ENCODE measurements around the gene TGFB2. TPM values are rescaled to one million over a fixed set of nuclear protein-coding genes. Genes with fewer than 3 reads are reported as not detected.

TGFB2 gene
- total RNA-seq, 2 experiments from 2014 or later, result 0.11 TPM

- Mint-ChIP-seq H3K4me3 (no peak overlapping the region), H3K36me3 (ENCODE audit: low read depth) (no peaks in the 10 kb centered on the region), H3K9me3 (no peaks in the 10 kb centered on the region), H3K27me3 (no peaks in the 10 kb centered on the region), H3K27ac (no peak overlapping the region), H3K4me1 (ENCODE audit: low read depth) (no peaks in the 10 kb centered on the region)
- ATAC-seq (ENCODE audit: poor library complexity), result no peak
- intact Hi-C loops (cut with DNase I, micrococcal nuclease), result no loop called here
- no peaks in the 10 kb centered on the region for H3K4me1 ChIP-seq (ENCODE audit: insufficient read depth, low read length)
- peak in 1 of 14 experiments; percentile 2 for DNase-seq
- CTCF ChIA-PET, result no interaction called here
- no peak overlapping the region for H3K4me3 ChIP-seq (ENCODE audit: low read length)
- POLR2A ChIA-PET, result no interaction called here
- H3K36me3 ChIP-seq (ENCODE audit: insufficient read depth, low read length), result no peaks in the 10 kb centered on the region
- TF ChIP-seq, protein P1, sequence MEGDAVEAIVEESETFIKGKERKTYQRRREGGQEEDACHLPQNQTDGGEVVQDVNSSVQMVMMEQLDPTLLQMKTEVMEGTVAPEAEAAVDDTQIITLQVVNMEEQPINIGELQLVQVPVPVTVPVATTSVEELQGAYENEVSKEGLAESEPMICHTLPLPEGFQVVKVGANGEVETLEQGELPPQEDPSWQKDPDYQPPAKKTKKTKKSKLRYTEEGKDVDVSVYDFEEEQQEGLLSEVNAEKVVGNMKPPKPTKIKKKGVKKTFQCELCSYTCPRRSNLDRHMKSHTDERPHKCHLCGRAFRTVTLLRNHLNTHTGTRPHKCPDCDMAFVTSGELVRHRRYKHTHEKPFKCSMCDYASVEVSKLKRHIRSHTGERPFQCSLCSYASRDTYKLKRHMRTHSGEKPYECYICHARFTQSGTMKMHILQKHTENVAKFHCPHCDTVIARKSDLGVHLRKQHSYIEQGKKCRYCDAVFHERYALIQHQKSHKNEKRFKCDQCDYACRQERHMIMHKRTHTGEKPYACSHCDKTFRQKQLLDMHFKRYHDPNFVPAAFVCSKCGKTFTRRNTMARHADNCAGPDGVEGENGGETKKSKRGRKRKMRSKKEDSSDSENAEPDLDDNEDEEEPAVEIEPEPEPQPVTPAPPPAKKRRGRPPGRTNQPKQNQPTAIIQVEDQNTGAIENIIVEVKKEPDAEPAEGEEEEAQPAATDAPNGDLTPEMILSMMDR (IDR thresholded peaks at IDR 0.05), result no peak
- no peak overlapping the region for H3K27ac ChIP-seq (ENCODE audit: low read depth in 1 of 2, low read length in 2 of 2)
- no peaks in the 10 kb centered on the region for H3K27me3 ChIP-seq (ENCODE audit: control insufficient read depth in 1 of 2, insufficient read depth in 2 of 2, low read length in 2 of 2)
- H3K9me3 ChIP-seq (ENCODE audit: control insufficient read depth in 1 of 2, insufficient read depth in 1 of 2, low read length in 2 of 2), result no peaks in the 10 kb centered on the region
Observed at GRCh38 chr1:218459878-218460711, 115.0 kb downstream of the TGFB2 start.

GRCh38 chr1:218461351-218461750 lies 116.2 kb downstream of the TGFB2 start:
- Mint-ChIP-seq H3K27ac (no peak overlapping the region), H3K4me3 (no peak overlapping the region), H3K9me3 (no peaks in the 10 kb centered on the region), H3K36me3 (ENCODE audit: low read depth) (no peaks in the 10 kb centered on the region), H3K27me3 (no peaks in the 10 kb centered on the region), H3K4me1 (ENCODE audit: low read depth) (no peaks in the 10 kb centered on the region)
- ChIA-PET CTCF (no interaction called here), POLR2A (no interaction called here)
- H3K9me3 ChIP-seq (ENCODE audit: control insufficient read depth in 1 of 2, insufficient read depth in 1 of 2, low read length in 2 of 2), result no peaks in the 10 kb centered on the region
- H3K27me3 ChIP-seq (ENCODE audit: control insufficient read depth in 1 of 2, insufficient read depth in 2 of 2, low read length in 2 of 2), result no peaks in the 10 kb centered on the region
- no peak for ATAC-seq (ENCODE audit: poor library complexity)
- H3K4me3 ChIP-seq (ENCODE audit: low read length), result no peak overlapping the region
- no peaks in the 10 kb centered on the region for H3K4me1 ChIP-seq (ENCODE audit: insufficient read depth, low read length)
- intact Hi-C loops (cut with DNase I, micrococcal nuclease), result no loop called here
- no peak overlapping the region for H3K27ac ChIP-seq (ENCODE audit: low read depth in 1 of 2, low read length in 2 of 2)
- H3K36me3 ChIP-seq (ENCODE audit: insufficient read depth, low read length), result no peaks in the 10 kb centered on the region
- TF ChIP-seq, protein P1 (IDR thresholded peaks at IDR 0.05), result no peak
- no peak for DNase-seq

GRCh38 chr1:218462116-218462515 lies 117.0 kb downstream of the TGFB2 start:
- POLR2A ChIA-PET, result no interaction called here
- no peaks in the 10 kb centered on the region for H3K36me3 Mint-ChIP-seq (ENCODE audit: low read depth)
- ATAC-seq (ENCODE audit: poor library complexity) (no peak), DNase-seq (no peak)
- no peaks in the 10 kb centered on the region for H3K4me1 ChIP-seq (ENCODE audit: insufficient read depth, low read length)
- H3K36me3 ChIP-seq (ENCODE audit: insufficient read depth, low read length), result no peaks in the 10 kb centered on the region
- H3K27me3 ChIP-seq (ENCODE audit: control insufficient read depth in 1 of 2, insufficient read depth in 2 of 2, low read length in 2 of 2), result no peaks in the 10 kb centered on the region
- no peaks in the 10 kb centered on the region for H3K4me1 Mint-ChIP-seq (ENCODE audit: low read depth)
- no peaks in the 10 kb centered on the region for H3K27me3 Mint-ChIP-seq
- H3K9me3 Mint-ChIP-seq, result no peaks in the 10 kb centered on the region
- CTCF ChIA-PET, result no interaction called here
- H3K27ac ChIP-seq (ENCODE audit: low read depth in 1 of 2, low read length in 2 of 2), result no peak overlapping the region
- H3K4me3 Mint-ChIP-seq, result no peak overlapping the region
- intact Hi-C loops (cut with DNase I, micrococcal nuclease), result no loop called here
- H3K4me3 ChIP-seq (ENCODE audit: low read length), result no peak overlapping the region
- TF ChIP-seq, protein P1 (IDR thresholded peaks at IDR 0.05), result no peak
- no peak overlapping the region for H3K27ac Mint-ChIP-seq
- no peaks in the 10 kb centered on the region for H3K9me3 ChIP-seq (ENCODE audit: control insufficient read depth in 1 of 2, insufficient read depth in 1 of 2, low read length in 2 of 2)

Measured in CD4-positive, alpha-beta T cell (primary cell).